Ovary (tissue), 3 donors: ENCODE results near the gene FAH.
"Not testable (repeated sequence)": the region's sequence is repeated elsewhere in the genome, so short reads cannot be mapped to it uniquely, and the experiment has no call there.

Experiments used
- CTCF ChIP-seq, 3 donors: fragments of 450-650 bp in 2 of 3; fragments of 200-600 bp in 1 of 3; IDR thresholded peaks; one replicate each; pipeline versions ENCODE4 v1.5.1 to v1.8.0; 2016 to 2022; ENCODE audit warnings: antibody characterized with exemption in 3 of 3, mild to moderate bottlenecking in 1 of 3
- EP300 ChIP-seq: sonication (generic); formaldehyde crosslinking; IDR thresholded peaks from one replicate; pipeline ENCODE4 v1.6.1; 2017; ENCODE audit warnings: antibody characterized with exemption
- POLR2A ChIP-seq: fragments of 450-650 bp; IDR thresholded peaks from one replicate; pipeline ENCODE4 v1.6.1; 2017; ENCODE audit warnings: antibody characterized with exemption, mild to moderate bottlenecking, moderate library complexity
- donor health status: DM: no; HTN: no; CAD: no.

- TF ChIP-seq POLR2A; CTCF (IDR thresholded peaks at IDR 0.05); EP300: not testable (repeated sequence)
Measured at GRCh38 chr15:80155378-80156175, 2.8 kb downstream of the FAH start.
